HCT116 (cell line): ENCODE data around the gene MCRIP2. TPM values are rescaled to one million over a fixed set of nuclear protein-coding genes. Genes with fewer than 3 reads are reported as not detected.

Source experiments
- ATAC-seq: fragments of 200-7000 bp; cut with Tn5 transposase; 2 replicates; pipeline ENCODE4 v1.9.1; 2020; ENCODE audit warnings: mild to moderate bottlenecking, moderate library complexity
- BruUV-seq: library from RNA; stranded (reverse); fragments of 400-500 nt; replicated peaks from 2 replicates; lab custom pipeline; 2021; lab: Mats Ljungman, UMichigan
- CTCF ChIA-PET: fragments of 300-600 bp; sonication (Branson Sonifier 250); formaldehyde crosslinking; loops from one replicate; lab custom pipeline; 2021; ENCODE audit warnings: antibody characterized with exemption; lab: Charles Lee
- POLR2A ChIA-PET: fragments of 300-600, 350-600 bp; sonication (Branson Sonifier 250); formaldehyde crosslinking; loops from one replicate; lab custom pipeline; 2021; ENCODE audit warnings: antibody characterized with exemption; lab: Charles Lee
- RAD21 ChIA-PET, 2 experiments: fragments of 300-600 bp; sonication (Branson Sonifier 250); formaldehyde crosslinking; loops; one replicate each; lab custom pipeline; 2023; ENCODE audit warnings: low total read pairs in 2 of 2; ENCODE audit not compliant: uncharacterized antibody in 2 of 2, unreplicated experiment in 2 of 2, low non-redundant PET in 1 of 2; lab: Charles Lee
- DNase-seq: peaks from one replicate; pipeline ENCODE4 v3.0.0-alpha.2; 2010; ENCODE audit warnings: low read depth, low spot score
- H2AFZ ChIP-seq: fragments of 200-600 bp; shearing (Covaris generic), sonication (generic); 2 replicates; pipeline ENCODE4 v1.6.1; 2017; ENCODE audit warnings: low read depth, mixed run types, mixed read lengths, antibody characterized with exemption, low read length; ENCODE audit not compliant: poor library complexity, severe bottlenecking
- H3K27ac ChIP-seq: 2 replicates; pipeline ENCODE4 v1.5.1; 2012; ENCODE audit warnings: low read depth, low read length
- H3K27me3 ChIP-seq: fragments of 200-600 bp; sonication (generic); 2 replicates; pipeline ENCODE4 v1.6.1; 2016; ENCODE audit warnings: mixed run types, low read length, mixed read lengths; ENCODE audit not compliant: insufficient read depth
- H3K36me3 ChIP-seq, 2 experiments: fragments of 200-500 bp in 1 of 2; fragments of 200-600 bp in 1 of 2; sonication (Bioruptor generic) in 1 of 2; sonication (generic) in 1 of 2; 2 replicates each; pipeline versions ENCODE4 v1.5.1 to v1.6.1; 2014 to 2016; ENCODE audit warnings: low read length in 2 of 2, inconsistent platforms in 1 of 2, mixed read lengths in 1 of 2, mixed run types in 1 of 2; ENCODE audit not compliant: insufficient read depth in 2 of 2, control insufficient read depth in 1 of 2
- H3K4me1 ChIP-seq, 2 experiments: fragments of 200-600 bp in 1 of 2; sonication (generic) in 1 of 2; 2 replicates each; pipeline versions ENCODE4 v1.5.1 to v1.6.1; 2012 to 2017; ENCODE audit warnings: low read length in 2 of 2, inconsistent platforms in 1 of 2, mild to moderate bottlenecking in 1 of 2, mixed read lengths in 1 of 2, mixed run types in 1 of 2, moderate library complexity in 1 of 2; ENCODE audit not compliant: insufficient read depth in 2 of 2, control insufficient read depth in 1 of 2
- H3K4me2 ChIP-seq: fragments of 200-600 bp; sonication (generic); 2 replicates; pipeline ENCODE4 v1.6.1; 2017; ENCODE audit warnings: mixed run types, low read length, mixed read lengths
- H3K4me3 ChIP-seq, 2 experiments: fragments of 200-600 bp in 1 of 2; sonication (generic) in 1 of 2; replicated peaks in 1 of 2; 2 replicates each; pipeline ENCODE4 v1.5.1; 2011 to 2016; ENCODE audit warnings: low read length in 2 of 2, control low read depth in 1 of 2, low read depth in 1 of 2, mild to moderate bottlenecking in 1 of 2, mixed read lengths in 1 of 2, mixed run types in 1 of 2
- H3K79me2 ChIP-seq: fragments of 200-600 bp; sonication (generic); 2 replicates; pipeline ENCODE4 v1.6.1; 2017; ENCODE audit warnings: mild to moderate bottlenecking, mixed run types, low read length, moderate library complexity, mixed read lengths; ENCODE audit not compliant: insufficient read depth
- H3K9ac ChIP-seq: fragments of 200-600 bp; sonication (generic); 2 replicates; pipeline ENCODE4 v1.6.1; 2016; ENCODE audit warnings: low read length, mixed read lengths
- H3K9me2 ChIP-seq: fragments of 200-600 bp; sonication (generic), shearing (Covaris generic); 2 replicates; pipeline ENCODE4 v1.6.1; 2017; ENCODE audit warnings: mixed run types, mild to moderate bottlenecking, moderate library complexity; ENCODE audit not compliant: insufficient read depth
- H3K9me3 ChIP-seq, 2 experiments: fragments of 200-500 bp in 1 of 2; fragments of 200-600 bp in 1 of 2; sonication (Bioruptor generic) in 1 of 2; sonication (generic) in 1 of 2; 2 replicates each; pipeline ENCODE4 v1.6.1; 2014 to 2017; ENCODE audit warnings: low read length in 2 of 2, mixed read lengths in 2 of 2, inconsistent platforms in 1 of 2, low read depth in 1 of 2, mild to moderate bottlenecking in 1 of 2, mixed run types in 1 of 2, moderate library complexity in 1 of 2; ENCODE audit not compliant: control insufficient read depth in 1 of 2, insufficient read depth in 1 of 2
- H4K20me1 ChIP-seq: fragments of 200-600 bp; sonication (generic), shearing (Covaris generic); 2 replicates; pipeline ENCODE4 v1.6.1; 2017; ENCODE audit warnings: mixed run types, mild to moderate bottlenecking, moderate library complexity; ENCODE audit not compliant: insufficient read depth
- CBX3 ChIP-seq: IDR thresholded peaks from 2 replicates; pipeline ENCODE4 v1.6.1; 2012; ENCODE audit warnings: low read depth
- CEBPB ChIP-seq: IDR thresholded peaks from 2 replicates; pipeline ENCODE4 v1.6.1; 2012; ENCODE audit warnings: low read depth
- EGR1 ChIP-seq: IDR thresholded peaks from 2 replicates; pipeline ENCODE4 v1.6.1; 2012; ENCODE audit warnings: low read depth
- ELF1 ChIP-seq: IDR thresholded peaks from 2 replicates; pipeline ENCODE4 v1.6.1; 2012; ENCODE audit warnings: low read depth, borderline replicate concordance
- EZH2phosphoT487 ChIP-seq: fragments of 200-600 bp; IDR thresholded peaks from 2 replicates; pipeline ENCODE4 v1.6.1; 2018; ENCODE audit warnings: antibody characterized with exemption, borderline replicate concordance
- FOSL1 ChIP-seq: IDR thresholded peaks from 2 replicates; pipeline ENCODE4 v1.6.1; 2012; ENCODE audit warnings: low read depth
- JUND ChIP-seq: IDR thresholded peaks from 2 replicates; pipeline ENCODE4 v1.6.1; 2012
- POLR2A ChIP-seq: IDR thresholded peaks from 2 replicates; pipeline ENCODE4 v1.7.0; 2011; ENCODE audit warnings: borderline replicate concordance; ENCODE audit not compliant: insufficient read depth, insufficient read length; ENCODE audit errors: extremely low read depth
- RAD21 ChIP-seq: IDR thresholded peaks from 2 replicates; pipeline ENCODE4 v1.6.1; 2012; ENCODE audit warnings: low read depth, mild to moderate bottlenecking
- SIN3A ChIP-seq: IDR thresholded peaks from 2 replicates; pipeline ENCODE4 v1.6.1; 2012; ENCODE audit warnings: low read depth
- SP1 ChIP-seq: IDR thresholded peaks from 2 replicates; pipeline ENCODE4 v1.6.1; 2012; ENCODE audit warnings: low read depth
- SRF ChIP-seq: IDR thresholded peaks from 2 replicates; pipeline ENCODE4 v1.6.1; 2012; ENCODE audit warnings: low read depth
- TCF7L2 ChIP-seq: IDR thresholded peaks from 2 replicates; pipeline ENCODE4 v1.7.0; 2011; ENCODE audit warnings: borderline replicate concordance, inconsistent platforms; ENCODE audit not compliant: insufficient read depth, insufficient read length; ENCODE audit errors: extremely low read depth
- YY1 ChIP-seq: IDR thresholded peaks from 2 replicates; pipeline ENCODE4 v1.6.1; 2011; ENCODE audit warnings: low read length, low read depth, moderate library complexity, mild to moderate bottlenecking; ENCODE audit not compliant: insufficient replicate concordance; ENCODE audit errors: extremely low read depth
- ZBTB33 ChIP-seq: IDR thresholded peaks from 2 replicates; pipeline ENCODE4 v1.6.1; 2011; ENCODE audit warnings: mild to moderate bottlenecking, low read length, moderate library complexity; ENCODE audit not compliant: insufficient replicate concordance; ENCODE audit errors: extremely low read depth
- ZFX ChIP-seq: fragments of 450-650 bp; IDR thresholded peaks from 2 replicates; pipeline ENCODE4 v1.6.1; 2017
- intact Hi-C: fragments of 100-400 bp; cut with micrococcal nuclease; formaldehyde crosslinking; loops from 2 replicates; pipeline ENCODE4 v1.10.0; 2022
- total RNA-seq: library from RNA; stranded (reverse); gene quantifications from one replicate; pipeline ENCODE4 v1.2.1, GENCODE V29; 2021; ENCODE audit not compliant: unreplicated experiment
- TF ChIP-seq, protein P1 (sequence below): IDR thresholded peaks from 2 replicates; pipeline ENCODE4 v1.6.1; 2012; ENCODE audit warnings: low read depth
- TF ChIP-seq, protein P2 (sequence below): IDR thresholded peaks from 2 replicates; pipeline ENCODE4 v1.6.1; 2012

MCRIP2 gene
- total RNA-seq, 1 experiment from 2014 or later, result 34.9 TPM

- peaks cover 26% of the 10 kb centered on the region for H3K79me2 ChIP-seq
- H3K27me3 ChIP-seq, result no peaks in the 10 kb centered on the region
- no TSS peak for BruUV-seq
- no peaks in the 10 kb centered on the region for H3K9me3 ChIP-seq
- H3K4me1 ChIP-seq, result peaks cover 0 to 10% of the 10 kb centered on the region in 2 experiments; a peak in 1 of 4 replicates
- H4K20me1 ChIP-seq, result no peaks in the 10 kb centered on the region
- H3K9me2 ChIP-seq, result no peaks in the 10 kb centered on the region
- H2AFZ ChIP-seq, result no peak overlapping the region
- ChIA-PET RAD21 (no interaction called here), POLR2A (no interaction called here), CTCF (no interaction called here)
- TF ChIP-seq SP1, result no peak
- no peak for TF ChIP-seq SRF
- no peak for TF ChIP-seq ZFX
- no peak for TF ChIP-seq SIN3A
- no peak for TF ChIP-seq EGR1
- TF ChIP-seq CEBPB, result no peak
- TF ChIP-seq POLR2A, result no peak
- TF ChIP-seq, protein P1, sequence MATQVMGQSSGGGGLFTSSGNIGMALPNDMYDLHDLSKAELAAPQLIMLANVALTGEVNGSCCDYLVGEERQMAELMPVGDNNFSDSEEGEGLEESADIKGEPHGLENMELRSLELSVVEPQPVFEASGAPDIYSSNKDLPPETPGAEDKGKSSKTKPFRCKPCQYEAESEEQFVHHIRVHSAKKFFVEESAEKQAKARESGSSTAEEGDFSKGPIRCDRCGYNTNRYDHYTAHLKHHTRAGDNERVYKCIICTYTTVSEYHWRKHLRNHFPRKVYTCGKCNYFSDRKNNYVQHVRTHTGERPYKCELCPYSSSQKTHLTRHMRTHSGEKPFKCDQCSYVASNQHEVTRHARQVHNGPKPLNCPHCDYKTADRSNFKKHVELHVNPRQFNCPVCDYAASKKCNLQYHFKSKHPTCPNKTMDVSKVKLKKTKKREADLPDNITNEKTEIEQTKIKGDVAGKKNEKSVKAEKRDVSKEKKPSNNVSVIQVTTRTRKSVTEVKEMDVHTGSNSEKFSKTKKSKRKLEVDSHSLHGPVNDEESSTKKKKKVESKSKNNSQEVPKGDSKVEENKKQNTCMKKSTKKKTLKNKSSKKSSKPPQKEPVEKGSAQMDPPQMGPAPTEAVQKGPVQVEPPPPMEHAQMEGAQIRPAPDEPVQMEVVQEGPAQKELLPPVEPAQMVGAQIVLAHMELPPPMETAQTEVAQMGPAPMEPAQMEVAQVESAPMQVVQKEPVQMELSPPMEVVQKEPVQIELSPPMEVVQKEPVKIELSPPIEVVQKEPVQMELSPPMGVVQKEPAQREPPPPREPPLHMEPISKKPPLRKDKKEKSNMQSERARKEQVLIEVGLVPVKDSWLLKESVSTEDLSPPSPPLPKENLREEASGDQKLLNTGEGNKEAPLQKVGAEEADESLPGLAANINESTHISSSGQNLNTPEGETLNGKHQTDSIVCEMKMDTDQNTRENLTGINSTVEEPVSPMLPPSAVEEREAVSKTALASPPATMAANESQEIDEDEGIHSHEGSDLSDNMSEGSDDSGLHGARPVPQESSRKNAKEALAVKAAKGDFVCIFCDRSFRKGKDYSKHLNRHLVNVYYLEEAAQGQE, result no peak
- TF ChIP-seq EZH2phosphoT487, result no peak
- no peak for TF ChIP-seq ELF1
- TF ChIP-seq CBX3, result no peak
- no peak for TF ChIP-seq JUND
- no peak for TF ChIP-seq TCF7L2
- no peak for TF ChIP-seq YY1
- TF ChIP-seq ZBTB33, result no peak
- TF ChIP-seq FOSL1, result no peak
- TF ChIP-seq, protein P2, sequence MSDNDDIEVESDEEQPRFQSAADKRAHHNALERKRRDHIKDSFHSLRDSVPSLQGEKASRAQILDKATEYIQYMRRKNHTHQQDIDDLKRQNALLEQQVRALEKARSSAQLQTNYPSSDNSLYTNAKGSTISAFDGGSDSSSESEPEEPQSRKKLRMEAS, result no peak
- TF ChIP-seq RAD21, result no peak
- H3K4me3 ChIP-seq, result no peak overlapping the region
- DNase-seq, result no peak
- no peak for ATAC-seq
- H3K27ac ChIP-seq, result no peak overlapping the region
- intact Hi-C loops, result no loop called here
- peaks cover 0 to 4% of the 10 kb centered on the region in 2 experiments; a peak in 1 of 4 replicates for H3K36me3 ChIP-seq
- no peak overlapping the region for H3K9ac ChIP-seq
- H3K4me2 ChIP-seq, result no peak overlapping the region
These were observed 29.1 kb downstream of the MCRIP2 start for GRCh38 chr16:670485-671352.
